ENCODE measurements around the gene MOSPD3.
A peak's percentile ranks its signal among the peaks of the same experiment; 100 is the strongest.

MOSPD3 gene

DNA sequence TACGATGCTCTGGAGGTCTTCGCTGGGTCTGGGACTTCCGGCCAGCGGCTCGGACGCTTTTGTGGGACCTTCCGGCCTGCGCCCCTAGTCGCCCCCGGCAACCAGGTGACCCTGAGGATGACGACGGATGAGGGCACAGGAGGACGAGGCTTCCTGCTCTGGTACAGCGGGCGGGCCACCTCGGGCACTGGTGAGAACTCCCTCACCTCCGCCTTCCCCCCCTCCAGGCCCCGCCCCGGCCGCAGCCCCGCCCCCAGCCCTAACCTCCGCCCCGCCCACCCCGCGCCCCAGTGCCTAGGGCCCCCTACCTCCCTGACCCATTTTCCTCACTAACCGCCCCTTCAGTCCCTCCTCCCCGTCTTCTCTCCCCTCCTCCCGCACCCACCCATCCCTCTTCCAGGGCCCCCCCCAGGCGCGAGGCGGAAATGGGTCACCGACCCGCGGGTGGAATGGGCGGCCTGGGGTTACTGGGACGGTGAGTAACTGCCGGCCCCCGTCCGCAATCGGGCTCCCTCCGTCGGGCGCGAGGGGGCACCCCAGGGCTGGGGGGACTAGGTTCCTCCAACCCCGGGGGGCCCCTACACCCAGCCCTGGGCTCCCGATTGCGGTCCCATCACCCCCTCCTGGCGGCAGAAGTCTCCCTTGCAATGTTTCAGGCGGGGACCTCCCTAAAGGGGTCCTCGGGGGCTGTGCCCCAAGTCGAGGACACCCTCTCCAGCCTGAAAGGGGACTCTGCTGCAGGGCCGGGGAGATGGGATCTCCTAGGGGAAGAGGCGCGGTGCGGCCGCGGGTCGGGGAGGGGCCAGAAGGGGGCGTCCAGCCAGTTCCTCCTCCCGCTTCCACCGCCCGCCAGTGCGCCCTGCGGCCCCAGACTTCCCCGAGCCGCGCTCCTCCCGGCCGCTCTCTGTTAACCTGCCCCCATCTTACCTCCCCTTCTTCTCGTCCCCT is 8.0 kb upstream of the MOSPD3 start:
- Histone ChIP-seq H2AFZ (ENCODE audit: low read depth) (peak overlapping the region; percentile 94), H3K4me3 (IDR thresholded peaks at IDR 0.05; ENCODE audit: insufficient read depth, low read depth, low read length) (no peak overlapping the region)

DNA sequence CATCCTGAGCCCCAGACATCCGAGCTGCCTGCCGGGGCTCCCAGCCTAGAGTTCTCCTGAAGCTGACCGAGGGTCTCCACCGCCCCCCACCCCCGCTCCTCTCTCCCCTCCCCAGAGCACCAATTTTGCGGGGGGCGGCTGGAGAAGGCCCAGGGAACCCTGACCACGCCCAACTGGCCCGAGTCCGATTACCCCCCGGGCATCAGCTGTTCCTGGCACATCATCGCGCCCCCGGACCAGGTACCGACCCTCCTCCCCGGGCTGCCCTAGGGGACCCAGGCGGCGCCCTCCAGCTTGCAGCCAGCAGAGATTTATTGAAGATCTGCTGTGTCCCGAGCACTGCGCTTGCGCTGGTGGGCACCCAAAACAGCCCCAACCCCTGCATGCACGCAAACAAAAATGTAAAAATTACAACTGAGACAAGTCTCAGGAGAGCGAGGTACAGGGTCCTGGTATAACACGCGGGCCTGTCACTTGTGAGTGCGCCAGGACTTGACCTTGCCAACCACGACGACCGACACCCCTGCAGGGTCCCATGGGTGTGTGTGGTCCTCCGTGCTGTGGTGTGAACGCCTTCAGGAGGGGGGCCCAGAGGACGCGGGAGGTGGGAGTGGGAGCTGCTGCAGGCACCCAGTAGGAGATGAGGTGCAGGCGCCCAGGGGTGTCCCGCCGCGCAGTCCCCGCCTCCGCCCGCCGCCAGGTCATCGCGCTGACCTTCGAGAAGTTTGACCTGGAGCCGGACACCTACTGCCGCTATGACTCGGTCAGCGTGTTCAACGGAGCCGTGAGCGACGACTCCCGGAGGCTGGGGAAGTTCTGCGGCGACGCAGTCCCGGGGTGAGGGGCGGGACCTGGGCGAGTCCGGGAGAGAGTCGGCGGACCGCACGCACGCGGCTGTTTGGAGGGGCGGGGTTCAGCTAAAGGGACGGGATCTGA is 7.1 kb upstream of the MOSPD3 start:
- Histone ChIP-seq H3K4me3 (IDR thresholded peaks at IDR 0.05; ENCODE audit: insufficient read depth, low read depth, low read length) (no peak overlapping the region), H3K9ac (peak overlapping the region; percentile 37; the same call in 1 of the 2 replicates), H3K4me2 (peak overlapping the region; percentile 86), H3K27ac (no peak overlapping the region), H3K79me2 (ENCODE audit: insufficient read depth, low read depth) (no peaks in the 10 kb centered on the region), H4K20me1 (ENCODE audit: insufficient read depth) (no peaks in the 10 kb centered on the region), H3K4me1 (ENCODE audit: low read depth, poor library complexity, severe bottlenecking) (peaks cover 11% of the 10 kb centered on the region), H2AFZ (ENCODE audit: low read depth) (peak overlapping the region; percentile 78), H3K36me3 (ENCODE audit: insufficient read depth) (no peaks in the 10 kb centered on the region), H3K27me3 (ENCODE audit: insufficient read depth, low read depth) (peaks cover 18% of the 10 kb centered on the region; the same call in 1 of the 2 replicates)
- TF ChIP-seq, protein P1, sequence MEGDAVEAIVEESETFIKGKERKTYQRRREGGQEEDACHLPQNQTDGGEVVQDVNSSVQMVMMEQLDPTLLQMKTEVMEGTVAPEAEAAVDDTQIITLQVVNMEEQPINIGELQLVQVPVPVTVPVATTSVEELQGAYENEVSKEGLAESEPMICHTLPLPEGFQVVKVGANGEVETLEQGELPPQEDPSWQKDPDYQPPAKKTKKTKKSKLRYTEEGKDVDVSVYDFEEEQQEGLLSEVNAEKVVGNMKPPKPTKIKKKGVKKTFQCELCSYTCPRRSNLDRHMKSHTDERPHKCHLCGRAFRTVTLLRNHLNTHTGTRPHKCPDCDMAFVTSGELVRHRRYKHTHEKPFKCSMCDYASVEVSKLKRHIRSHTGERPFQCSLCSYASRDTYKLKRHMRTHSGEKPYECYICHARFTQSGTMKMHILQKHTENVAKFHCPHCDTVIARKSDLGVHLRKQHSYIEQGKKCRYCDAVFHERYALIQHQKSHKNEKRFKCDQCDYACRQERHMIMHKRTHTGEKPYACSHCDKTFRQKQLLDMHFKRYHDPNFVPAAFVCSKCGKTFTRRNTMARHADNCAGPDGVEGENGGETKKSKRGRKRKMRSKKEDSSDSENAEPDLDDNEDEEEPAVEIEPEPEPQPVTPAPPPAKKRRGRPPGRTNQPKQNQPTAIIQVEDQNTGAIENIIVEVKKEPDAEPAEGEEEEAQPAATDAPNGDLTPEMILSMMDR (conservative IDR thresholded peaks at IDR 0.05; ENCODE audit: low read depth, low read length) = no peak

More for the DNA sequence above, 8.0 kb upstream of the MOSPD3 start:
- Histone ChIP-seq H3K27me3 (ENCODE audit: insufficient read depth, low read depth) (peaks cover 18% of the 10 kb centered on the region; the same call in 1 of the 2 replicates), H3K4me1 (ENCODE audit: low read depth, poor library complexity, severe bottlenecking) (peaks cover 11% of the 10 kb centered on the region), H3K79me2 (ENCODE audit: insufficient read depth, low read depth) (no peaks in the 10 kb centered on the region), H3K36me3 (ENCODE audit: insufficient read depth) (no peaks in the 10 kb centered on the region), H4K20me1 (ENCODE audit: insufficient read depth) (no peaks in the 10 kb centered on the region), H3K4me2 (peak overlapping the region; percentile 86), H3K27ac (no peak overlapping the region), H3K9ac (peak overlapping the region; percentile 37; the same call in 1 of the 2 replicates)
- TF ChIP-seq, protein P1 (conservative IDR thresholded peaks at IDR 0.05; ENCODE audit: low read depth, low read length) = peak; percentile 78

GRCh38 chr7:100606313-100606712 is 6.0 kb upstream of the MOSPD3 start:
- TF ChIP-seq, protein P1 (conservative IDR thresholded peaks at IDR 0.05; ENCODE audit: low read depth, low read length) = no peak
- no peak overlapping the region for H3K4me2 ChIP-seq
- peaks cover 11% of the 10 kb centered on the region for H3K4me1 ChIP-seq (ENCODE audit: low read depth, poor library complexity, severe bottlenecking)
- no peak overlapping the region for H2AFZ ChIP-seq (ENCODE audit: low read depth)
- no peak overlapping the region for H3K4me3 ChIP-seq (IDR thresholded peaks at IDR 0.05; ENCODE audit: insufficient read depth, low read depth, low read length)
- H3K79me2 ChIP-seq (ENCODE audit: insufficient read depth, low read depth) = no peaks in the 10 kb centered on the region
- H3K9ac ChIP-seq = no peak overlapping the region
- peaks cover 16% of the 10 kb centered on the region; the same call in 1 of the 2 replicates for H3K27me3 ChIP-seq (ENCODE audit: insufficient read depth, low read depth)
- no peaks in the 10 kb centered on the region for H3K36me3 ChIP-seq (ENCODE audit: insufficient read depth)
- H4K20me1 ChIP-seq (ENCODE audit: insufficient read depth) = no peaks in the 10 kb centered on the region
- H3K27ac ChIP-seq = no peak overlapping the region

- Histone ChIP-seq H3K27ac (no peak overlapping the region), H3K4me1 (ENCODE audit: low read depth, poor library complexity, severe bottlenecking) (peaks cover 11% of the 10 kb centered on the region), H3K9ac (no peak overlapping the region), H3K27me3 (ENCODE audit: insufficient read depth, low read depth) (peaks cover 15% of the 10 kb centered on the region; the same call in 1 of the 2 replicates), H3K4me3 (IDR thresholded peaks at IDR 0.05; ENCODE audit: insufficient read depth, low read depth, low read length) (no peak overlapping the region), H3K79me2 (ENCODE audit: insufficient read depth, low read depth) (no peaks in the 10 kb centered on the region), H2AFZ (ENCODE audit: low read depth) (no peak overlapping the region), H4K20me1 (ENCODE audit: insufficient read depth) (no peaks in the 10 kb centered on the region), H3K4me2 (no peak overlapping the region), H3K36me3 (ENCODE audit: insufficient read depth) (no peaks in the 10 kb centered on the region)
- TF ChIP-seq, protein P1 (conservative IDR thresholded peaks at IDR 0.05; ENCODE audit: low read depth, low read length) = no peak
These were observed 5.2 kb upstream of the MOSPD3 start for GRCh38 chr7:100607111-100607510.
